Muscle layer of colon (tissue), 2 donors: ENCODE data around the gene FOXP2.

Experiments used
- H3K27ac ChIP-seq: one replicate; pipeline ENCODE4 v1.7.0; 2013; ENCODE audit warnings: low read depth, mild to moderate bottlenecking, low read length, moderate library complexity
- H3K27me3 ChIP-seq, 2 donors: one replicate each; pipeline ENCODE4 v1.7.0; 2013; ENCODE audit warnings: low read length in 2 of 2, mild to moderate bottlenecking in 2 of 2; ENCODE audit not compliant: insufficient read depth in 2 of 2, control insufficient read depth in 1 of 2
- H3K36me3 ChIP-seq: one replicate; pipeline ENCODE4 v1.7.0; 2013; ENCODE audit warnings: mild to moderate bottlenecking, low read length; ENCODE audit not compliant: insufficient read depth
- H3K4me1 ChIP-seq: one replicate; pipeline ENCODE4 v1.7.0; 2013; ENCODE audit warnings: mild to moderate bottlenecking, low read length; ENCODE audit not compliant: insufficient read depth
- H3K4me3 ChIP-seq, 2 donors: one replicate each; pipeline ENCODE4 v1.7.0; 2013; ENCODE audit warnings: low read length in 2 of 2, low read depth in 1 of 2, mild to moderate bottlenecking in 1 of 2, moderate library complexity in 1 of 2
- H3K9ac ChIP-seq: one replicate; pipeline ENCODE4 v1.7.0; 2013; ENCODE audit warnings: low read length
- H3K9me3 ChIP-seq: one replicate; pipeline ENCODE4 v1.7.0; 2013; ENCODE audit warnings: mild to moderate bottlenecking, low read length
- donor health status: abdominal sarcoma.
- donor health status: Adenocarcinoma of cecum.

Gene FOXP2

DNA sequence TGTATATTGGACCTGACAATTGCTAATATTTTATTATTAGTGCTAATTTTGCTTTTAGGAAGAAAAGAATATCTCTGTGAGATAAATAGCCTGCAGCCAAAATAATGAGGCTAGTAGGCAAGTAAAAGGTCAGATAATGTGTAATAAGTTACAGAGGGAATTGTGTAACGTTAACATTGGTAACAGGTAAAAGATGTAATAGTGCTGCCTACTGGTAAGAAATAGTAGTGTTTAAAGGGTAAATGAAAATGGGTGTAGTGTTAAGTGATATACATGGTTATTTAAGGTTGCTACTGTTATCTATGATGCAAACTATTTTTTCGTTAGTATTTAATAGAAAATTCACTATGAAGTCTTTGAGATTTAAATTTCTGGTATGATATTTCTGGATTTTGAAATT lies 9.2 kb upstream of the FOXP2 start:
- Histone ChIP-seq H3K36me3 (no peaks in the 10 kb centered on the region), H3K9ac (no peak overlapping the region), H3K27me3 (no peaks in the 10 kb centered on the region), H3K4me3 (no peak overlapping the region), H3K4me1 (peaks cover 20% of the 10 kb centered on the region), H3K9me3 (no peaks in the 10 kb centered on the region), H3K27ac (no peak overlapping the region)

DNA sequence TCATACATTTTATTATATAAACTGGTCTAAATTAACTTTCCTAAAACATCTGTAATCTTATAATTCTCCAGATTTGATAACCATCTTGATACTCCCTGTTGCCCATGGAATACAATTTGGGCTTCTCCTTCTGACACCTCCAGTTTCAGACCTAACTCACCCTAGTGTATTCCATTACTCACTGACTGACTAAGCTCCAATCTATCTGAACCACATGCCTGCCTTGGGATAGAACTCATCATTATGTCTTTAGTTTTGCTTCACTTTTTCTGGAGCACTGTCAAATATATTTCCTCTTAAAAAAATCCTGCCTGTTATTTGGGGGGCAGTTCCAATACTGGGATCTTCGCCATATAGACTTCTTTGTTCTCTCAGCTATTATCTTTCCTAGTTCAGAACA lies 4.9 kb upstream of the FOXP2 start:
- H3K9me3 ChIP-seq: no peaks in the 10 kb centered on the region
- H3K27me3 ChIP-seq: no peaks in the 10 kb centered on the region
- no peak overlapping the region for H3K4me3 ChIP-seq
- H3K9ac ChIP-seq: no peak overlapping the region
- H3K27ac ChIP-seq: peak overlapping the region; percentile 37
- peaks cover 19% of the 10 kb centered on the region for H3K4me1 ChIP-seq
- H3K36me3 ChIP-seq: no peaks in the 10 kb centered on the region

DNA sequence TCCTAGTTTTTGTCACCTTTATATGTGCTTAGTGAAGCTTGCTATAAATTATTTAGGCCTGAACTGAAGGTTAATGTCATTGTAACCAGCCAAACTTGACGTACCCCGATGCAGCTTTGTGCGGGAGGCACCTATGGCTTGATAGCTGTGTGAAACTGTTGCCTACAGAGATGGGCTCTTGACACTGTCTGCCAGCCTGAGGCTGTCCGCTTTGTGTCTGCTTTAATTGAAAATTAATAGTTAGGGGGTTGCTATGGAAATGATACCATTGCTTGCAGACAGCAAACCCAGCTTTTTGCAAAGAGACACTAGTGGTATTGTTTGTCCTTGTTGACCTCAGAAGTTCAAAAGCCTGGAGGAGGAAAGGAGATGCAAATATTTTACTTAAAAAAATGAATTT lies 2.1 kb upstream of the FOXP2 start:
- Histone ChIP-seq H3K4me1 (peaks cover 5% of the 10 kb centered on the region), H3K27me3 (no peaks in the 10 kb centered on the region), H3K4me3 (peak overlapping the region in 1 of 2 donors; percentile 29), H3K27ac (peak overlapping the region; percentile 70), H3K9ac (peak overlapping the region; percentile 6), H3K9me3 (no peaks in the 10 kb centered on the region), H3K36me3 (no peaks in the 10 kb centered on the region)

DNA sequence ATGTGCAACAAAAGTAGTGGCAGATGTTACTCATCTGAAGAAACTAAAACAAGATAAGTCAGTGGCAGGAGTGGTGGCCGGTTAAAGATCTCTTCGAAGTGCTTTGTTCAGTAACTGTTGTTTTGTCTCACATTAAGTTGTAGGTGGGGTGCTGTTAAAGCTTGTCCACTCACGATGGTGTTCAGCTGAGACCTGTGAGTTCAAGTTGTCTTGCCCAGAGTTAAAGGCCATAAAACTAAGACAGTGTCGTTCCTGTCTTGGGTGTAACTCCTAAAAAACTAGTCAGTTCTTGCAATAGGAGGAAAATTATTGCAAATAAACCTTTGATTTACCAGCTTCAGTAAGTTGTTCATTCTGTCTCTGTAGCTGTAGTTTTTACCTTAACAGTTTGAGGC lies 857 bp upstream of the FOXP2 start:
- Histone ChIP-seq H3K4me3 (peak overlapping the region in 1 of 2 donors; percentile 66), H3K27ac (peak overlapping the region; percentile 70), H3K27me3 (no peaks in the 10 kb centered on the region), H3K9me3 (no peaks in the 10 kb centered on the region), H3K4me1 (peaks cover 5% of the 10 kb centered on the region), H3K9ac (peak overlapping the region; percentile 7), H3K36me3 (no peaks in the 10 kb centered on the region)

DNA sequence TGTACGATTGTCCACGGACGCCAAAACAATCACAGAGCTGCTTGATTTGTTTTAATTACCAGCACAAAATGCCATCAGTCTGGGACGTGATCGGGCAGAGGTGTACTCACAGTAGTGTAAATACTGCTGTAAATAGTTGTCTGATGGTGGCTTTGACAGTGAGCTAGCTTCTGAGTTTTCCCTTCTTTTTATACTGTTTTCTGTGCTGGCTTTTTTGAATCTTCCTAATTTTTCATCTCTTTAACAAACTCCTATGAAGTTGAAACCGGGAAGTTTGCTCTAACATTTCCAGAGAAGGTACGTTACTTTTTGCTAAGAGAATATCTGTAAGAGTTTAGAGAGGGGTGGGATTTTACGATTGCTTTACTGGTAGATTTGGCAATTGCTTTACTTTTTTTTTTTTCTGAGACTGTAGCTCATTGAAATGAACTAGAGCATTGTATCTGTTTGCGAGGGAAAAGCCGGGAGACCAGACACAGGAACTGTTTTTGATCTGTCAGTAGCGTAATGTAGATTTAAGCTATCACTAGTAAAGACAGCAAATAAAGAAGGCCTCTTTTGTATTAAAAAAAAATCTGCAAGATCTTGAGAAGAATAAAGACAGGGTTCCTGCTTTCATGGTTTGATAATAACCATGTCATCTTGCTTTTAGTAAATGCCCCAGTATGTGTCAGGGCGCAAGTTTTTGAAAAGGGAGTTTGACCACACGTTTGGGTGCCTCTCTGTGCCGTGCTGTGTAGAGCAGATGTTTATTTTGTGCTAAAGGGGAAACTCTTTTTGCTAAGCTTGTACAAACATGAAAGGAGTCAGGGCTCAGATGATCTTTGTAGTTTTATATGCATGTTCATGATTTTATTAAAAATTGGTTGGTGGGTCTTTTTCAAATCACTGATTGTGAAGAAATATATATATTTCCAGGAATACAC lies 712 bp downstream of the FOXP2 start:
- peak overlapping the region; percentile 70 for H3K27ac ChIP-seq
- peak overlapping the region; percentile 85 for H3K9ac ChIP-seq

DNA sequence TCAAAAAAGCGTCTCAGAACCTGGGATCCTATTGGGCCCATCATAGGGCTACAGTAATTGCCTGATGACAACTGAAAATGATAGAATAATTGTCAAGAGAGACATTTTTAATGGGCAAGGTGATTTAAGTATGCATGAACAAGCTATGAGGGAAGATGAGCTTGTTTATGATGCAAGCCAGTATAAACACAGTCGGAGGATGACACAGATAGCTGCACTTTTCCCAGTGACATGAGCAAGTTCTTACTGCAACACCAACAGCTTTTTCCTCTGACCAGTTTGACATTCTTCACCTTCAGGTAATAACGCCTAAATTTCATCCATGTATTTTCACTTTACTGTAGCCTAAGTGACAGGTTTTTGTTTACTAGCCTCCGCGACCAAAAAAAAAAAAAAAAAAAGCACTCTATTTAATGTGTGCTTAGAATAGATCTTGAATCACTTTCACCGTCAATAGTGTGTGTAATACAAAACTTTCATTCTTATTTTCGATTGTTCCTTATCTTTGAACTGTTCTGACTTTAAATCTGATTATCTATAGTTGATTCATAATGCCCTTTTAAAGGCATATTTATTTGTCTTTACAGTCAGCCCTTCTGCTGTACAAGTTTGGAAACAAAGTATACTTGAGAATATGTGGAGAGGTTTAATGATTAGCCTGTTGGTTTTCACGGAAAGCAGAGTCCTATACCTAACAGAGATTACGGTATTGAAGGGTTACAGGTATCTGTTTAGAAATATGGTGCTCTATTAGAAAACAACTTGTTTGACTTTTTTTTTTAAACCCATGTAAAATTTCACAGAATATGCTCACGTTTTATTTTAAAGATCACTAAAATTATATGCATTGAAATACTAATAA lies 1.7 kb downstream of the FOXP2 start:
- peaks cover 5% of the 10 kb centered on the region for H3K4me1 ChIP-seq
- no peaks in the 10 kb centered on the region for H3K36me3 ChIP-seq
- H3K9ac ChIP-seq: peak overlapping the region; percentile 85
- H3K27ac ChIP-seq: peak overlapping the region; percentile 70
- H3K4me3 ChIP-seq: peak overlapping the region; percentile 28 to 66
- H3K9me3 ChIP-seq: no peaks in the 10 kb centered on the region
- H3K27me3 ChIP-seq: no peaks in the 10 kb centered on the region

More for the DNA sequence above, 712 bp downstream of the FOXP2 start:
- peak overlapping the region; percentile 28 to 66 for H3K4me3 ChIP-seq
- H3K4me1 ChIP-seq: peaks cover 5% of the 10 kb centered on the region
- H3K36me3 ChIP-seq: no peaks in the 10 kb centered on the region
- no peaks in the 10 kb centered on the region for H3K27me3 ChIP-seq
- no peaks in the 10 kb centered on the region for H3K9me3 ChIP-seq

DNA sequence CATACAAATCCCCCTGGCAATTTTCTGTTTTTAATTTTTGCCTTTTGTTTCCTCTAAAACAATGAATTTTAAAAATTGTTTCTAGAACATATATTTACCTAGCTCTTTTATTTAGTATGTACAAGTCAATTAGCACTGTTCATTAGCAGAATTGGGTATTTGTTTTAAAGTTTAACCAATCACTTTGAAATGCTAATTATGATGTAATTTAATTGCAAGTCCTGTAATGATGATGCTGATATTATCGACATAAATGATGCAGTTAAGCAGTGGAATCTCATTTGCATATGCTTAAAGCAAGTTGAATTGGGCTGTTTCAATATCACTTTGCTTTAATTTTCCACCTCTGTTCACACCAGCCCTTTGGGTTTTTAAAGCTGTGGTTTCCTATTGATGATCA lies 2.7 kb downstream of the FOXP2 start:
- H3K36me3 ChIP-seq: no peaks in the 10 kb centered on the region
- H3K4me1 ChIP-seq: peaks cover 3% of the 10 kb centered on the region
- peak overlapping the region; percentile 85 for H3K9ac ChIP-seq
- H3K4me3 ChIP-seq: peak overlapping the region; percentile 28 to 66
- no peaks in the 10 kb centered on the region for H3K9me3 ChIP-seq
- peak overlapping the region; percentile 70 for H3K27ac ChIP-seq
- H3K27me3 ChIP-seq: no peaks in the 10 kb centered on the region

DNA sequence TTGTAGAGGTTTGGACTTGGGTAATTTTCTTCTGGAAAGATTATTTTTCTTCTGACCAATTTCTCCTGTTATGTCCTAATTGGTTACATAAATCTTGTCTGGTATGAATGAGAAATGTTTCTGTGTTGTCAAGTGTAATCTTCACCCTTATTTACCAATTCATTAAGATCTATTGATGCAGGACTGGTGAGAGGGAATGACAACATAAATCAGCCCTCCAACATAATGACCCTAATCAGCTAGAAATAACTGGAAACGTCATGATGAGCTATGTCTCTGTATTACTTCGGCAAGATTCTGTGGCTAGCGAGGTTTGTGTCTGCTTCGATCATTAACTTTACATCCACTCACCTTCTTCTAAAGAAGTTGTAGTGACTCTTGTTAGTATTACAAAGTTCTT lies 3.5 kb downstream of the FOXP2 start:
- Histone ChIP-seq H3K4me1 (peaks cover 11% of the 10 kb centered on the region), H3K27me3 (no peaks in the 10 kb centered on the region), H3K9ac (peak overlapping the region; percentile 85), H3K36me3 (no peaks in the 10 kb centered on the region), H3K27ac (peak overlapping the region; percentile 77), H3K9me3 (no peaks in the 10 kb centered on the region), H3K4me3 (peak overlapping the region; percentile 13 to 66)

DNA sequence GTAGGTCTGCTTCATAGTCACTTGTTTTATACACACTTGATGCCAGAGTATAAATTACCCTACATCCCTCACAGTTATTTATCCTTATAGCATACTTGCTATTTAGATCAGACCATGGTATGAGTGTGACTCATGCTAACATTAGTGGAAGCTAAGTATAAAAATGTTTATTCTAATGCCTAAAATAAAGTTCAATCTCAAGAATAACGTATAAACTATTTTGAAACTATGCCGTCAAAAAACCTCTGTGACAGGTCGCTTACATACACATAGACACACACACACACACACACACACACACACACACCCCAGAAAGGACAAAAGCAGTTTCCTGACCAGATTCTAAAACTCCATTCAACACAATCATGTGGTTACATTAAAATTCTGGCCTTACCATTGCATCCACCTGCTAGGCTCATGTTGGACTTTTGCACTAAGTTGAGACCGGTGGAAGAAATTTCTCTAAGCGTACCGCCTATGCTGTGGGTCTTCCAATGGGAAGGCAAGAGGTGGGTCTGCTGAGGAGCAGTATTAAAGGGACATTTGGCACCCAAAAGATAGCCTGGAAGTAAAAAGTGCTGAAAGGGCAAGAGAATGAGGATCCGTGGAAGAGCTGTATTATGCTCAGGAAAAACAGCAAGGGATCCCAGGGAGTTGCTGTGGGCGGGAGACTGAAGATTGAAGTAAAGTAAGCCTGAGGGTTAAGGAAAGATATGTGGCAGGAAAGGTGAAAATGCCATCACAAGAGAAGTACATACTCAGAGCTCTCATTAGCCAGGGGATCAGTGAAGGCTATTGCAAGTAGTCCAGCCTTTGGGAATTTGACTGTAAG lies 5.0 kb downstream of the FOXP2 start:
- peak overlapping the region; percentile 77 for H3K27ac ChIP-seq

DNA sequence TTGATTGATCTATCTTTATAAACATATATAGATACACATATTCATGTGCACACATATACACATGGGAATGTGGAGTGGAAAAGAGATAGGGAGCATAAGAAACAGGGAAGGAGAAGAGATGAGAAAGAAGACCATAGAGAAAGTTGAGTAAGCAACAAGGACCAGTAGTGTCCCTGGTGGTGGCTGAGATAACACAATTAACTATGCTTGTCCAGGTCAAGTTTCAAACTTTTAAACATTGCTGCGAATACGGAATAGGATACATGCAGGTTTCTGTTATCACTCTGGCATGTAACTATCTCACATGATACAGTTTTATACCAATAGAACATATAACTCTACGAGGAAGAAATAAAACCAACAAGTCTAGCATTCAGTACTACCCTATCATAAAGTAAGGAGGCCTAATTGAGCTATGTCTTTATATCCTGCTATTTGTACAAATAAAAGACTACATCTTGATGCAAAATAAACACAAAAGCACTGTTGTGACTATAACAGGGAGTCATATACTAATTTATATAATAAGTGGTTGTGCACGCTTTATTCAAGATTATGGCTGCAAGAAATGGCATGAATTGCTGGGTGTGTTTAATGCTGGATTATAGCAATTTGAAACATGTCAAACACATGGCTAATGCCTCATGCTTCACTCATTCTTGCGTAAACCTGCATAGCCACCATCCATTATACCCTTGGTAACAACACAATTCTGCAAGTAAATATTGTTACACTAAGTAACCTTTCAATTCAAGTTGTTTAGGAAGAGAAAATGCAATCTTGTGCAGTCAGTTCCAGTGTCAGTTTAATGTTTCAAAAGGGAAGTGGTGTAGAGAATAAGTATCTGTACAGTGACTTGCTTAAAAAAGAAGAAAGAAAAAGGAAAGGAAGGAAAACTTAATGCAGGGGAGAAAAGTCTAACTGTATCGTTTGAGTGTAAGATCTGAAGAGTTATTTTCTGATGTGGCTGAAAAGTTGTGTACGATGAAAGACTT lies 8.2 kb downstream of the FOXP2 start:
- Histone ChIP-seq H3K9me3 (no peaks in the 10 kb centered on the region), H3K9ac (no peak overlapping the region), H3K36me3 (no peaks in the 10 kb centered on the region), H3K4me3 (no peak overlapping the region), H3K27ac (no peak overlapping the region), H3K4me1 (peaks cover 34% of the 10 kb centered on the region), H3K27me3 (no peaks in the 10 kb centered on the region)

More for the DNA sequence above, 5.0 kb downstream of the FOXP2 start:
- H3K4me1 ChIP-seq: peaks cover 20% of the 10 kb centered on the region
- H3K36me3 ChIP-seq: no peaks in the 10 kb centered on the region
- no peaks in the 10 kb centered on the region for H3K9me3 ChIP-seq
- peak overlapping the region; percentile 85 for H3K9ac ChIP-seq
- H3K4me3 ChIP-seq: peak overlapping the region in 1 of 2 donors; percentile 66
- no peaks in the 10 kb centered on the region for H3K27me3 ChIP-seq
